ENCODE measurements around the gene MDM2.
"Not testable (repeated sequence)": the region's sequence is repeated elsewhere in the genome, so short reads cannot be mapped to it uniquely, and the experiment has no call there.

Gene MDM2

GRCh38 chr12:68805592-68806120 lies 2.3 kb upstream of the MDM2 start:
- DNase-seq (ENCODE audit: low read depth), result no peak

- DNase-seq (ENCODE audit: low read depth), result no peak
Measured at GRCh38 chr12:68806488-68807237, 1.3 kb upstream of the MDM2 start.

- DNase-seq (ENCODE audit: low read depth), result not testable (repeated sequence)
Measured at GRCh38 chr12:68807274-68807575, 752 bp upstream of the MDM2 start.

GRCh38 chr12:68808388-68809189 lies 612 bp downstream of the MDM2 start:
- peak; percentile 41 for DNase-seq (ENCODE audit: low read depth)

GRCh38 chr12:68809190-68810026 lies 1.4 kb downstream of the MDM2 start:
- no peak for DNase-seq (ENCODE audit: low read depth)

GRCh38 chr12:68810027-68810389 lies 2.0 kb downstream of the MDM2 start:
- not testable (repeated sequence) for DNase-seq (ENCODE audit: low read depth)

- not testable (repeated sequence) for DNase-seq (ENCODE audit: low read depth)
Measured at GRCh38 chr12:68811573-68811972, 3.6 kb downstream of the MDM2 start.

GRCh38 chr12:68812553-68813241 lies 4.7 kb downstream of the MDM2 start:
- no peak for DNase-seq (ENCODE audit: low read depth)

GRCh38 chr12:68813242-68813593 lies 5.2 kb downstream of the MDM2 start:
- no peak for DNase-seq (ENCODE audit: low read depth)

GRCh38 chr12:68814490-68815231 lies 6.7 kb downstream of the MDM2 start:
- DNase-seq (ENCODE audit: low read depth), result no peak

GRCh38 chr12:68815232-68815927 lies 7.4 kb downstream of the MDM2 start:
- no peak for DNase-seq (ENCODE audit: low read depth)

GRCh38 chr12:68815928-68816800 lies 8.2 kb downstream of the MDM2 start:
- no peak for DNase-seq (ENCODE audit: low read depth)

- not testable (repeated sequence) for DNase-seq (ENCODE audit: low read depth)
Measured at GRCh38 chr12:68819481-68819880, 11.5 kb downstream of the MDM2 start.

- no peak for DNase-seq (ENCODE audit: low read depth)
Measured at GRCh38 chr12:68821357-68822188, 13.6 kb downstream of the MDM2 start.

GRCh38 chr12:68823696-68824095 lies 15.7 kb downstream of the MDM2 start:
- no peak for DNase-seq (ENCODE audit: low read depth)

GRCh38 chr12:68824131-68824530 lies 16.2 kb downstream of the MDM2 start:
- no peak for DNase-seq (ENCODE audit: low read depth)

- no peak for DNase-seq (ENCODE audit: low read depth)
Measured at GRCh38 chr12:68824597-68825250, 16.7 kb downstream of the MDM2 start.

- DNase-seq (ENCODE audit: low read depth), result no peak
Measured at GRCh38 chr12:68825569-68826217, 17.7 kb downstream of the MDM2 start.

Data from activated gamma-delta T cell treated with anti-CD3 and anti-CD28 coated beads, Interleukin-2, amount 50 U/mL, for 16 hours (primary cell).